Skeletal muscle satellite cell (primary cell): ENCODE measurements around the gene C21orf91. TPM values are rescaled to one million over a fixed set of nuclear protein-coding genes. Genes with fewer than 3 reads are reported as not detected.
A peak's percentile ranks its signal among the peaks of the same experiment; 100 is the strongest.

ENCODE experiments used
- H3K27me3 ChIP-seq: 2 replicates; pipeline ENCODE4 v1.7.0; 2013; ENCODE audit warnings: low read length; ENCODE audit not compliant: control insufficient read depth, insufficient read depth
- H3K36me3 ChIP-seq: 2 replicates; pipeline ENCODE4 v1.7.0; 2013; ENCODE audit warnings: mild to moderate bottlenecking, control low read depth, low read length; ENCODE audit not compliant: insufficient read depth
- H3K4me1 ChIP-seq: 2 replicates; pipeline ENCODE4 v1.7.0; 2013; ENCODE audit warnings: low read length; ENCODE audit not compliant: control insufficient read depth, insufficient read depth
- H3K4me2 ChIP-seq: 2 replicates; pipeline ENCODE4 v1.7.0; 2013; ENCODE audit warnings: mild to moderate bottlenecking, low read length
- H3K4me3 ChIP-seq: 2 replicates; pipeline ENCODE4 v1.7.0; 2013; ENCODE audit warnings: low read length
- H3K9ac ChIP-seq: 2 replicates; pipeline ENCODE4 v1.7.0; 2013; ENCODE audit warnings: mild to moderate bottlenecking, low read depth, low read length, moderate library complexity
- H3K9me3 ChIP-seq: replicated peaks from 2 replicates; pipeline ENCODE4 v1.7.0; 2013; ENCODE audit warnings: mild to moderate bottlenecking, control low read depth, low read length
- total RNA-seq: library from RNA; depleted of rRNA; stranded (reverse); fragments of >200 nt; gene quantifications from 2 replicates; pipeline ENCODE4 v1.2.3, GENCODE V29; 2012; rRNA removed

The C21orf91 gene
- total RNA-seq = 5.0 and 5.3 TPM in 2 replicates

DNA sequence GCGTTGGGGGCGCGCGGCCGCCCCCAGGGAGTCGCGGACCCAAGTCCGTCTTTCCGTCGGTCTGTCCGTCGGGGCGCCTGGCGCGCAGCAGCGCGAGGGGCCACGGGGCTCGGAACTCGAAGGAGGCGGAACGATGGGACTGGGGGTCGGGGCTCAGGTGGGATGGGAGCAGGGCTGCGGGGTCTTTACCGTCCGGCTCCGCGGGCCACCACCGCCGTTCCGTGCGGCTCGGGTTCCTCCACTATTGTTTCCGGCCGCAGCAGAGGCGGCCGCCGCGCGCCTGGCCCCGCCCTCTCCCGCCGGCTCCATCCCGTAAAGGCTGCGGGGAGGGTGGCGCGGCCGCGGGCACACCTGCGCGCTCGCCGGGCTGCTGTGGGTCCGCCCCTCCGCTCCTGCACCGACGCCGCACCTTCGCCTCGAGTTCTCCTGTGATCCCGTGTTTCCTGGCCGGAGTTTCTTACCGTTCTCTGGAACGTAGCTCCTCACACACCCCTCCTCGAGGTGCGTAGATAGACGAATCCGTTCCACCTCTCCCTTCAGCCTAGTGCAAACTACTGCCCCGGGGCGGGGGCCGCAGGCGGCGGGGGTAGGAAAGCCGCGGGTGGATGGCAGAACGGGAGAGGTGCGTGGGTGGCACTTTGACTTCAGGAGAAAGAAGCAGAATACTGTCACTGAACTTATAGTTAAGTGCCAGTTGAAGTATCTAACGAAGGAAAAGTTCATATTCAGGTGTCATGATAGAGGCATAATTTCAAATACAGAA is at the start of gene C21orf91:
Gene C21orf91 (minus strand): TSS at position 243 of the 763 bp plus-strand sequence. CDS start 1,038 bp downstream, outside the sequence.
- no peaks in the 10 kb centered on the region for H3K36me3 ChIP-seq
- no peaks in the 10 kb centered on the region for H3K9me3 ChIP-seq
- peak within 1 kb of the TSS; percentile 89 for H3K4me3 ChIP-seq
- H3K4me1 ChIP-seq = peaks cover 18% of the 10 kb centered on the region
- peak within 1 kb of the TSS; percentile 87 for H3K4me2 ChIP-seq
- H3K9ac ChIP-seq = peak within 1 kb of the TSS; percentile 95
- H3K27me3 ChIP-seq = no peaks in the 10 kb centered on the region

DNA sequence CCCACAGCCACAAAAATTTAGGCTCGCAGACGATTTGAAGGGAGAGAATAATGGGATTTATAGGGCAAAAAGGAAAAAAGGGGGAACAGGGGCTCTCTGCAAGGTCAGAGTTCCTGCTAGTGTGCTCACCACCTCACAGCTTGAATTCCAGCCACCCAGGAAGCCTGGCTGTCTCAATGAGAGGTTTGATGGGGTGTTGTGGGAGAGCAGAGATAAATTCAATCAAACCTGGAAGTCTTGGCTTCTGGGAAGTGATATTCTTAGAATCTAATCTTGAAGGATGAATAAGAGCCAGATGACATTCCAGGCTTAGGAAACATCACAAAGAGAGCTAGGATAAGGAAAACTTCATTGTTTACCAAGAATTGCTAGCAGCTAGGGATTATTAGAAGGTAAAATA is 47.4 kb upstream of the C21orf91 start:
- Histone ChIP-seq H3K4me3 (no peak overlapping the region), H3K9ac (no peak overlapping the region), H3K4me1 (no peaks in the 10 kb centered on the region), H3K9me3 (no peaks in the 10 kb centered on the region), H3K27me3 (peaks cover 9% of the 10 kb centered on the region), H3K36me3 (no peaks in the 10 kb centered on the region), H3K4me2 (no peak overlapping the region)

DNA sequence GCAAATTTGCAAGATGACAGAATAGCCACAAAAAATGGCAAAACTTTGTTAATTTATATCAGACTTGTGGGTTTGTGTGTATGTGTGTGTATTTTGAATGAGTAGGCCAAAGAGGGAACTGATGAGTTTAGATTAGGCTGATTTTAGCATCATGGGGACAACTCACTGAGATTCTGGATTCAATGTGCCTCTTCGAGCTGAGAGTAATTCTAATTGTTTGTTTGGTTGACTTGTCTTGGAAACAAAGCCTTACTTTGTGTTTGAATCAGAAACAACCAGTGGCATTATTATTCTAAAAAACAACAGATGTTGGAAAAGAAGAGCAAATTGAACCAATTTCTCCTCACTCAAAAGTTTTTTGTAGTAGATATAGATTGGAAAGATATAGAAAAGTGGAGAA is 40.5 kb upstream of the C21orf91 start:
- no peaks in the 10 kb centered on the region for H3K9me3 ChIP-seq
- H3K36me3 ChIP-seq = no peaks in the 10 kb centered on the region
- no peak overlapping the region for H3K4me2 ChIP-seq
- no peak overlapping the region for H3K9ac ChIP-seq
- no peaks in the 10 kb centered on the region for H3K4me1 ChIP-seq
- no peak overlapping the region for H3K4me3 ChIP-seq
- peaks cover 17% of the 10 kb centered on the region for H3K27me3 ChIP-seq

DNA sequence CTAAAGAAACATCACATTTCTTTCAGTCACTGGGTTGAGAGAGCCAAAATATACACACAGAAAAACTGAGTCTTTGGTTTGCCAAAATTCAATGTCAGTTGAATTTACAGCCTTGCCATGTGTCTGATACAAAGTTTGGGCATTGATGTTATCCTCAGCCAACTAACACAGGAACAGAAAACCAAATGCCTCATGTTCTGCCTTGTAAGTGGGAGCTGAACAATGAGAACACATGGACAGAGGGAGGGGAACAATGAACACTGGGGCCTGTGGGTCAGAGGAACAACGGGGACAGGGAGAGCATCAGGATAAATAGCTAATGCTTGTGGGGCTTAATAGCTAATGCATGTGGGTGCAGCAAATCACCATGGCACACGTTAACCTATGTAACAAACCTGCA is 39.6 kb upstream of the C21orf91 start:
- no peaks in the 10 kb centered on the region for H3K36me3 ChIP-seq
- no peak overlapping the region for H3K4me3 ChIP-seq
- no peaks in the 10 kb centered on the region for H3K9me3 ChIP-seq
- H3K27me3 ChIP-seq = peaks cover 17% of the 10 kb centered on the region
- no peaks in the 10 kb centered on the region for H3K4me1 ChIP-seq
- H3K4me2 ChIP-seq = no peak overlapping the region
- no peak overlapping the region for H3K9ac ChIP-seq

DNA sequence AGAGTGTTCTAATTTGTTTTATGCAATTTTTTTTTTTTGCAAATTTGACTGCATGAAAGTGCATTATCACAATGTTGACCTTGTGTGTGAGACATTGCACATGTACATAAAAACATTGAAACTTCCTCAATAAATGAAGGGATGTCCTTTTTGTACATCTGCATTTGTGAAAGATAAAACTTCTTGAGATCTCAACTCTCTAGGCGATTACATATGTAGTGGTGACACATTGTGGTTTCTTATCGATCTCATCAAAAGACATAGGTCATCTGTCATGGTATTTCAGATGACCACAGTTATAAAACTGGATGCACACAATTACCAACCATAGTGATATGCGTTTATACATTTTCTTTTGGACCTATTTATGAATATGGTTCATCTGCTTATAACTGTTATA is 35.6 kb upstream of the C21orf91 start:
- Histone ChIP-seq H3K27me3 (no peaks in the 10 kb centered on the region), H3K4me2 (no peak overlapping the region), H3K9me3 (no peaks in the 10 kb centered on the region), H3K36me3 (no peaks in the 10 kb centered on the region), H3K9ac (no peak overlapping the region), H3K4me3 (no peak overlapping the region), H3K4me1 (no peaks in the 10 kb centered on the region)

DNA sequence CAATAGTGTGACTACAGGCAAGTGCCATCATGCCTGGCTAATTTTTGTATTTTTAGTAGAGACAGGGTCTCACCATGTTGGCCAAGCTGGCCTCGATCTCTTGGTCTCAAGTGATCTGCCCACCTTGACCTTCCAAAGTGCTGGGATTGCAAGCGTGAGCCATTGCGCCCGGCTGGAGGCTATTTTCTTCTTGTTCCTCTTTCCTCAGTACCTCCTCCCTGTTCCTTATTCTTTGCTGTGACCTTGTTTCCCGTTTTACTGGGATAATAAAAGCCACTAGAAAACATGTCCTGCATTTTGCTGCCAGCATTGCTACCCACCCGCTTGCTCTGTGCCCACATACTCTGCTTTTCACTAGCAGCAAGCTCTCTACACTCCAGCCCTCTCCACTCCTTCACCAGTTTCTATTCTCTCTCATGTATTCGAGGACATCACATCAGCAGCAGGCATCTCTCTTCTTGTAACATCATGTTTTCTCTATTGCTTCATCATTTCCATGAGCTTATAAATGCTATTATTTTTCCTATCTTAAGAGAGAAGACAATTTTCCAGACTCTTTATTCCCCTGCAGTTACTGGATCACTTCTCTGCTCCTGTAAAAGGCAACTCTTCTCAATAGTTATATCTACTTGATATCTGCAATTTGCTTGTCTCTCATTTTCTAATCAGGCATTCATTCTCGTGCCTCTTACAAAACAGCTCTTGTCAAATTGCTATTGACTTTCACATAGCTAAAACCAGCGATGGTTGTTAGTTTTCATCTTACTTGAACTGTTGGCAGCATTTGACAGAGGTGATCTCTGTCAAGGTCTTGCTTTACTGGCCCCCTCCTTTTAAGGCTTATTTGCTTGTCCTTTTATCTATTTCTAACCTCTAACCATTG is 34.5 kb upstream of the C21orf91 start:
- no peak overlapping the region for H3K4me3 ChIP-seq
- no peak overlapping the region for H3K9ac ChIP-seq
- H3K36me3 ChIP-seq = no peaks in the 10 kb centered on the region
- no peaks in the 10 kb centered on the region for H3K27me3 ChIP-seq
- H3K4me1 ChIP-seq = peaks cover 4% of the 10 kb centered on the region
- H3K4me2 ChIP-seq = no peak overlapping the region
- H3K9me3 ChIP-seq = no peaks in the 10 kb centered on the region

DNA sequence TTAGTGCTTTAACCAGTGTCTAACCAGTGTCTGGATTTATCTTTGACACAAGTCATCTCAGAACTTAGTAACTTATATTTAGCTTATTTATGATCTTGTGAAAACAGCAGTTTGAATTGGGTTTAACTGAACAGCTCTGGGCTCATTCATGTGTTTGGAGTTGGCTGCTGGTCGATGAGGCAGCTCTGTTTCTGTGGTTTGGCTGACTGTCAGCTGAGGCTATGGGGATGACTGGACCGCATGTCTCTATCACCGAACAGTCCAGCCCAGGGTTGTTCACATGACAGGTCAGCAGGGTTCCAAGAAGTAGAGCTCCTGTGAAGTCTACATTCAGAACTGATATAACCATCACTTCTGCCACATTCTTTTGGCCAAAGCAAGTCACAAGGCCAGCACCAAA is 29.1 kb upstream of the C21orf91 start:
- no peak overlapping the region for H3K9ac ChIP-seq
- no peaks in the 10 kb centered on the region for H3K36me3 ChIP-seq
- H3K4me1 ChIP-seq = peaks cover 14% of the 10 kb centered on the region
- no peaks in the 10 kb centered on the region for H3K27me3 ChIP-seq
- H3K4me2 ChIP-seq = peak overlapping the region; percentile 48
- no peaks in the 10 kb centered on the region for H3K9me3 ChIP-seq
- no peak overlapping the region for H3K4me3 ChIP-seq

DNA sequence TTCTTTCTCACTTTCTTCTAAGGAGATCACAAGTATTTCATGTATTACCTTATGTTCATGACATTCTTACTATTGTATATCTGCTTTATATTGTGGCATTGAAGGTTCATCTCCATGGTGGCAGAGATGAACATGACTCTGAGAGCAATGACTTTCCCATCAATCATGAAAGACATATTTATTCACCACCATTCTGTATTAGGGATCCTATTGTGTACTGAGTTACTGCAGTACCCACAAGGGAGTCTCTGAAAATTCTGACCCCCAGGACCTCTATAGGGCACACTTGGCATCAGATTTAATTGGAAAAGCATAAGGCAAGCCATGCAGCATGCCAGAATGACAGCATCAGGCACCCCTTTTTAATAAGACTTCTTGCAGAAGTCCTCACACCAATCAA is 21.9 kb upstream of the C21orf91 start:
- Histone ChIP-seq H3K4me2 (no peak overlapping the region), H3K27me3 (peaks cover 4% of the 10 kb centered on the region), H3K9ac (no peak overlapping the region), H3K36me3 (no peaks in the 10 kb centered on the region), H3K4me1 (no peaks in the 10 kb centered on the region), H3K4me3 (no peak overlapping the region), H3K9me3 (no peaks in the 10 kb centered on the region)

DNA sequence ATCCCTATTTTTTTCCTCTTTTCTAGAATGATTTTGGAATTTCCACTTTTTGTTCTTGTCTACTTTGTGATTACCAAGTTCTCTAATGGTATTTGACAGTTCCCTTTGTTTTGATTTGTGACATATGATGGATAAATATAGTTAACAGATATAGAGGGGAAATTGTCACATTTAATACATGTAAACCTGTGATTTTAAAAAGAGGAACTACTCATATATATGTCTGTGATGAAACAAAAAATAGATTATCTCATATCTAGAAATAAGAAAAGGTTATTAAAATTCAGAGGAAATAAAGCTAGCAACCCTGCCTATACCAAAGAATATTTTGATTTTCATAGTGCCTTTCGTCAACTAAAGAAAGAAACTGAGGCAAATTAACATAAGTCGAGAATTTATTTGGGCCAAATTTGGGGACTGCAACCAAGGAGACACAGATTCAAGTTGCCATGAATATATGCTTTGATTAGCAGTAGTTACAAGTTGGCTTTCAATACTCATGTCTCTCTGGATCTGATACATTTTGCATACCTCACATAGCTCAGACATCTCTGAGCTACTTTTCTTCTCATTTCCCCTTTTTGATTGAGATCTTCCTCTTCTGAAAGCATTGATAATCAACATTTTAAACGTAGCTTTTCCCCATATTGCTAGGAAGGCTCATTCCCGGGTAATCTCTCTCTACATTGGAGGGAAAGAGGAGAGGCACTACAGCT is 15.6 kb upstream of the C21orf91 start:
- peaks cover 2% of the 10 kb centered on the region for H3K4me1 ChIP-seq

DNA sequence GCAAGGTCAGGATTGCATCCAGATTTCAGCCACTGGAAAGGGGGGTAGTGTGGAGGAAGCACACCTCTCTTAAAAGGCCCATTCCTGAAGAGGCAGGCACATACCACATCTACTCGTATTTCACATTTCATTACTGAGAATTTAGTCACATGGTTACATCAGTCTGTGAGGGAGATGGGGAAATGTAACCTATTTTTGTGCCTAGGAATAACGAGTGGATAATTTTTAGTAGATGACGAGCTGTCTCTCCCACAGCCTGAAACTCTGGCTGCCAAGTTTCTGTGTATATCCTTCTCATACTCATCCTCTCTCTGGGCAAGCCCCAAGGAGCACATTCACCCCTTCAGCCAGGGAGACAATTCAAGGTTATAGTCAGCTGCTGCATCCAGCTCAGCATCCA is 10.3 kb upstream of the C21orf91 start:
- no peaks in the 10 kb centered on the region for H3K27me3 ChIP-seq
- no peak overlapping the region for H3K4me2 ChIP-seq
- H3K4me1 ChIP-seq = peaks cover 22% of the 10 kb centered on the region
- H3K9me3 ChIP-seq = no peaks in the 10 kb centered on the region
- no peak overlapping the region for H3K4me3 ChIP-seq
- no peaks in the 10 kb centered on the region for H3K36me3 ChIP-seq
- no peak overlapping the region for H3K9ac ChIP-seq

More for the DNA sequence above, 15.6 kb upstream of the C21orf91 start:
- peaks cover 15% of the 10 kb centered on the region for H3K27me3 ChIP-seq
- H3K9me3 ChIP-seq = no peaks in the 10 kb centered on the region
- H3K4me2 ChIP-seq = no peak overlapping the region
- H3K9ac ChIP-seq = no peak overlapping the region
- no peak overlapping the region for H3K4me3 ChIP-seq
- no peaks in the 10 kb centered on the region for H3K36me3 ChIP-seq

DNA sequence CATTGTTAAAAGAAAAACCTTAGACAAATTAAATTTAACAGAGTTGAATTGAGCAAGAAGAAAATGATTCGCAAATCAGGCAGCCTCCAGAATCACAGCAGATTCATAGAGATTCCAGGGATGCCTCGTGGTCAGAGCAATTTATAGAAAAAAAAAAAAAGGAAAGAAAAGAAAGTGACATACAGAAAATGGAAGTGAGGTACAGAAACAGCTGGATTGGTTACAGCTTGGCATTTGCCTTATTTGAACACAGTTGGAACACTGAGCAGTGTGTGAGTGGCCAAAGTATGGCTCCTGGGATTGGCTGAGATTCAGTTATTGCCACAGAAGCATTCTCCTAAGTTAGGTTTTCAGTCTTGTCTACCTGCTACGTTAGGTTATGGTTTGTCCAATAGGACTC is 9.1 kb upstream of the C21orf91 start:
- Histone ChIP-seq H3K4me1 (peaks cover 22% of the 10 kb centered on the region), H3K4me2 (peak overlapping the region; percentile 40), H3K27me3 (no peaks in the 10 kb centered on the region), H3K9me3 (no peaks in the 10 kb centered on the region), H3K4me3 (no peak overlapping the region), H3K9ac (peak overlapping the region; percentile 2), H3K36me3 (no peaks in the 10 kb centered on the region)
